ENCODE measurements around the gene ASCL2. TPM values are rescaled to one million over a fixed set of nuclear protein-coding genes. Genes with fewer than 3 reads are reported as not detected.

Gene ASCL2
- total RNA-seq, 1 donor from 2014 or later = 0.16 TPM

DNA sequence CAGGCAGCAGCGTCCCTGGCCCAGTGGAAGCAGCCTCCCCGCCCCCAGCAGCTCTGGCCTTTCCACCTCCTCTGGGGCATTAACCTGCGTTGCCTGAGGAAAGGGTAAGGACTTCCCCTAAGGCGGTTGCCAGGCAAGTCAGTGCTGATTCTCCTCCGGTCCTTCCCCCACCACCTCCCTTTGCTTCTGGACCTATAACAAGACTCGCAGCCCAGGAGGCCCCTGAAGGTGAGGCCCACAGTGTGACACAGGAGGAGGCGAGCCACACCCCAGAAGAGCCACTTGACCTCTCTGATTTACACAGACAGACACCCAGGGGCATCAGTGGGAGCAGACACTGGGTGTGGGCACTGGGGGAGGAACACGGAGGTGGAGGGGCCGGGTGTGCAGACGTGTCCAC lies 35.4 kb downstream of the ASCL2 start:
- peaks cover 7% of the 10 kb centered on the region for H3K9me3 Mint-ChIP-seq
- no peak for TF ChIP-seq CTCF (conservative IDR thresholded peaks at IDR 0.05)
- no peak overlapping the region for H3K4me3 Mint-ChIP-seq
- H3K4me1 Mint-ChIP-seq = peaks cover 9% of the 10 kb centered on the region
- peaks cover 3% of the 10 kb centered on the region for H3K36me3 Mint-ChIP-seq (ENCODE audit: low read depth)
- no peak for DNase-seq (ENCODE audit: low read depth, low spot score)
- no peak overlapping the region for H3K27ac Mint-ChIP-seq (ENCODE audit: unreplicated experiment)
- H3K27me3 Mint-ChIP-seq (ENCODE audit: low read depth) = peaks cover 17% of the 10 kb centered on the region

GRCh38 chr11:2233693-2234455 lies 36.5 kb downstream of the ASCL2 start:
- no peak for TF ChIP-seq CTCF (conservative IDR thresholded peaks at IDR 0.05)
- H3K27ac Mint-ChIP-seq (ENCODE audit: unreplicated experiment) = no peak overlapping the region
- H3K27me3 Mint-ChIP-seq (ENCODE audit: low read depth) = peaks cover 17% of the 10 kb centered on the region
- H3K4me3 Mint-ChIP-seq = no peak overlapping the region
- no peak for DNase-seq (ENCODE audit: low read depth, low spot score)
- peaks cover 3% of the 10 kb centered on the region for H3K36me3 Mint-ChIP-seq (ENCODE audit: low read depth)
- H3K4me1 Mint-ChIP-seq = peaks cover 9% of the 10 kb centered on the region
- peaks cover 9% of the 10 kb centered on the region for H3K9me3 Mint-ChIP-seq

DNA sequence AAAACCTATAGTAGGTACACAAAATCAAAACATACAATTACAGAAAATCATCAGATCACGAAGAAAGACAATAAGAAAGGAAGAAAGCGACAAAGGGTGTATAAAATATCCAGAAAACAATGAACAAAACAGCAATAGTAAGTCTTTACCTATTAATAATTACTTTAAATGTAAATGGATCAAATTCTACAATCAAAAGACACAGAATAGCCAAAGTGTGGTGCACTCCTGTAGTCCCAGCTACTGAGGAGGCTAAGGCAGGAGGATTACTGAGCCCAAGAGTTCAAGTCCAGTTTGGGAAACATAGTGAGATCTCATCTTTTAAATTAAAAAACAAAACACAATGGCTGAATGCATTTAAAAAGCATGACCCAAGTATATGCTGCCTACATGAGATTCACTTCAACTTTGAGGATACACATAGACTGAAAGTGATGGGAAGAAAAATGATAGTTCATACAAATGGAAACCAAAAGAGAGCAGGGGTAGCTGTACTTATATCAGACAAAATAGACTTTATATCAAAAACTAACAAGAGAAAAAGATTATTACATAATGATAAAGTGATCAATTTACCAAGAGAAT lies 40.6 kb downstream of the ASCL2 start:
- TF ChIP-seq CTCF (conservative IDR thresholded peaks at IDR 0.05) = no peak
- Mint-ChIP-seq H3K4me1 (no peaks in the 10 kb centered on the region), H3K27ac (ENCODE audit: unreplicated experiment) (no peak overlapping the region), H3K4me3 (no peak overlapping the region), H3K36me3 (ENCODE audit: low read depth) (peaks cover 3% of the 10 kb centered on the region), H3K27me3 (ENCODE audit: low read depth) (peaks cover 17% of the 10 kb centered on the region), H3K9me3 (peaks cover 15% of the 10 kb centered on the region)
- no peak for DNase-seq (ENCODE audit: low read depth, low spot score)

DNA sequence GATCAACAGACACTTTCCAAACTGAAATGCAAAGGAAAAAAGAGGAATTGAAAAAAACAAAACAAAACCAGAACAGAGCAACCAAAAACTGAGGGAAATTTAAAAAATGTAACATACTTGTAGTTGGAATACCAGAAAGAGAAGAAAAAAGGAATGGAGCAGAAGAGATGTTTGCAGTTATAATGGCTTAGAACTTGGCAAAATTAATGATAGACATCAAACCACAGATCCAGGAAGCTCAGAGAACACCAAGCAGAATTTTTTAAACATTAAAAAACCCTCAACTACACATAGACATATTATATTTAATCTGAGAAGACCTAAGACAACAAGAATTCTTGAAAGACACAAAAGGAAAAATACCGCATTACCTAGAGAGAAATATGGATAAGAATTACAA lies 46.1 kb downstream of the ASCL2 start:
- Mint-ChIP-seq H3K27ac (ENCODE audit: unreplicated experiment) (no peak overlapping the region), H3K36me3 (ENCODE audit: low read depth) (peaks cover 3% of the 10 kb centered on the region), H3K4me1 (no peaks in the 10 kb centered on the region), H3K9me3 (peaks cover 13% of the 10 kb centered on the region), H3K4me3 (no peak overlapping the region), H3K27me3 (ENCODE audit: low read depth) (peaks cover 15% of the 10 kb centered on the region)
- no peak for DNase-seq (ENCODE audit: low read depth, low spot score)
- no peak for TF ChIP-seq CTCF (conservative IDR thresholded peaks at IDR 0.05)

GRCh38 chr11:2223153-2223794 lies 47.1 kb downstream of the ASCL2 start:
- H3K27ac Mint-ChIP-seq (ENCODE audit: unreplicated experiment) = no peak overlapping the region
- no peak for TF ChIP-seq CTCF (conservative IDR thresholded peaks at IDR 0.05)
- peaks cover 18% of the 10 kb centered on the region for H3K27me3 Mint-ChIP-seq (ENCODE audit: low read depth)
- peaks cover 3% of the 10 kb centered on the region for H3K36me3 Mint-ChIP-seq (ENCODE audit: low read depth)
- H3K4me1 Mint-ChIP-seq = no peaks in the 10 kb centered on the region
- no peak for DNase-seq (ENCODE audit: low read depth, low spot score)
- no peak overlapping the region for H3K4me3 Mint-ChIP-seq
- peaks cover 11% of the 10 kb centered on the region for H3K9me3 Mint-ChIP-seq

Measured in neural crest cell (in vitro differentiated cells).